HEK293 (cell line): ENCODE data around the gene NCK1.

Experiments
- CTCF ChIA-PET: fragments of 350-600 bp; formaldehyde crosslinking; extraction: SDS; loops from one replicate; lab custom pipeline; 2021; ENCODE audit warnings: antibody characterized with exemption; lab: Yijun Ruan, JAX
- POLR2A ChIA-PET: fragments of 300-600 bp; formaldehyde crosslinking; extraction: SDS; loops from one replicate; lab custom pipeline; 2020; ENCODE audit warnings: antibody characterized with exemption, inconsistent platforms; lab: Yijun Ruan, JAX
- H3K27ac ChIP-seq: fragments of 200-500 bp; sonication (Bioruptor generic); 2 replicates; pipeline ENCODE4 v1.5.1; 2014; ENCODE audit warnings: low read depth, low read length, control low read depth, inconsistent platforms; ENCODE audit errors: extremely low read depth
- H3K36me3 ChIP-seq, 2 experiments: fragments of 200-500 bp in 1 of 2; sonication (Bioruptor generic) in 1 of 2; 1 replicate in 1 of 2; 2 replicates in 1 of 2; pipeline ENCODE4 v1.5.1; 2014 to 2017; ENCODE audit warnings: inconsistent platforms in 2 of 2, low read length in 2 of 2; ENCODE audit not compliant: control insufficient read depth in 2 of 2, insufficient read depth in 1 of 2
- H3K4me1 ChIP-seq: fragments of 200-500 bp; sonication (Bioruptor generic); 2 replicates; pipeline ENCODE4 v1.5.1; 2014; ENCODE audit warnings: mild to moderate bottlenecking, low read length, inconsistent platforms; ENCODE audit not compliant: control insufficient read depth, insufficient read depth
- H3K4me3 ChIP-seq: 2 replicates; pipeline ENCODE4 v1.5.1; 2011; ENCODE audit warnings: low read depth, mild to moderate bottlenecking, control low read depth, low read length, moderate library complexity
- H3K9me3 ChIP-seq: fragments of 200-500 bp; sonication (Bioruptor generic); 2 replicates; pipeline ENCODE4 v1.5.1; 2014; ENCODE audit warnings: low read depth, low read length, inconsistent platforms; ENCODE audit not compliant: control insufficient read depth, insufficient read depth
- BCL11A ChIP-seq: fragments of 450-650 bp; formaldehyde crosslinking; IDR thresholded peaks from 2 replicates; pipeline ENCODE4 v1.5.1; 2016; ENCODE audit warnings: low read depth, missing biosample characterization, missing genetic modification characterization
- EGR2 ChIP-seq: fragments of 450-650 bp; formaldehyde crosslinking; IDR thresholded peaks from 2 replicates; pipeline ENCODE4 v1.5.1; 2016; ENCODE audit warnings: low read depth, missing biosample characterization, missing genetic modification characterization
- HOXC10 ChIP-seq: sonication (generic); formaldehyde crosslinking; IDR thresholded peaks from 2 replicates; pipeline ENCODE4 v1.8.1; 2023; ENCODE audit warnings: mild to moderate bottlenecking, missing genetic modification reagents
- OSR2 ChIP-seq: fragments of 450-650 bp; formaldehyde crosslinking; IDR thresholded peaks from 2 replicates; pipeline ENCODE4 v1.5.1; 2016; ENCODE audit warnings: missing biosample characterization, missing genetic modification characterization
- PRDM10 ChIP-seq: fragments of 450-650 bp; formaldehyde crosslinking; IDR thresholded peaks from 2 replicates; pipeline ENCODE4 v1.5.1; 2016; ENCODE audit warnings: missing biosample characterization, missing genetic modification characterization
- ZBTB6 ChIP-seq: fragments of 450-650 bp; formaldehyde crosslinking; IDR thresholded peaks from 2 replicates; pipeline ENCODE4 v1.5.1; 2017; ENCODE audit warnings: missing biosample characterization, missing genetic modification characterization
- ZEB2 ChIP-seq: fragments of 450-650 bp; formaldehyde crosslinking; IDR thresholded peaks from 2 replicates; pipeline ENCODE4 v1.5.1; 2016; ENCODE audit warnings: missing biosample characterization, missing genetic modification characterization
- ZFHX2 ChIP-seq: fragments of 450-650 bp; formaldehyde crosslinking; conservative IDR thresholded peaks from 2 replicates; pipeline ENCODE4 v1.5.1; 2016; ENCODE audit warnings: missing biosample characterization, missing genetic modification characterization
- ZNF114 ChIP-seq: fragments of 450-650 bp; formaldehyde crosslinking; IDR thresholded peaks from 2 replicates; pipeline ENCODE4 v1.5.0; 2017; ENCODE audit warnings: missing biosample characterization, missing genetic modification characterization
- ZNF239 ChIP-seq: fragments of 450-650 bp; formaldehyde crosslinking; IDR thresholded peaks from 2 replicates; pipeline ENCODE4 v1.5.1; 2016; ENCODE audit warnings: missing biosample characterization, missing genetic modification characterization
- ZNF24 ChIP-seq: fragments of 450-650 bp; formaldehyde crosslinking; IDR thresholded peaks from 2 replicates; pipeline ENCODE4 v1.5.1; 2016; ENCODE audit warnings: missing biosample characterization, missing genetic modification characterization
- ZNF449 ChIP-seq: fragments of 450-650 bp; formaldehyde crosslinking; IDR thresholded peaks from 2 replicates; pipeline ENCODE4 v1.5.1; 2017; ENCODE audit warnings: missing biosample characterization, mild to moderate bottlenecking, missing genetic modification characterization, moderate library complexity
- ZNF501 ChIP-seq: fragments of 450-650 bp; formaldehyde crosslinking; IDR thresholded peaks from 2 replicates; pipeline ENCODE4 v1.5.1; 2016; ENCODE audit warnings: missing biosample characterization, missing genetic modification characterization
- ZNF510 ChIP-seq: fragments of 450-650 bp; formaldehyde crosslinking; IDR thresholded peaks from 2 replicates; pipeline ENCODE4 v1.5.1; 2018; ENCODE audit warnings: mild to moderate bottlenecking, missing genetic modification characterization, missing biosample characterization; ENCODE audit not compliant: insufficient replicate concordance
- ZNF791 ChIP-seq: fragments of 450-650 bp; formaldehyde crosslinking; IDR thresholded peaks from 2 replicates; pipeline ENCODE4 v1.5.1; 2016; ENCODE audit warnings: missing biosample characterization, missing genetic modification characterization
- ZNF837 ChIP-seq: fragments of 450-650 bp; formaldehyde crosslinking; IDR thresholded peaks from 2 replicates; pipeline ENCODE4 v1.5.1; 2016; ENCODE audit warnings: missing biosample characterization, missing genetic modification characterization
- ZSCAN16 ChIP-seq: fragments of 450-650 bp; formaldehyde crosslinking; IDR thresholded peaks from 2 replicates; pipeline ENCODE4 v1.5.1; 2016; ENCODE audit warnings: missing biosample characterization, missing genetic modification characterization
- ZSCAN30 ChIP-seq: fragments of 450-650 bp; IDR thresholded peaks from 2 replicates; pipeline ENCODE4 v1.5.1; 2018; ENCODE audit warnings: missing biosample characterization, mild to moderate bottlenecking, missing genetic modification characterization, moderate library complexity
- ZXDB ChIP-seq: fragments of 450-650 bp; formaldehyde crosslinking; IDR thresholded peaks from 2 replicates; pipeline ENCODE4 v1.5.1; 2016; ENCODE audit warnings: missing biosample characterization, missing genetic modification characterization
- TF ChIP-seq, protein P1 (sequence below): fragments of 450-650 bp; formaldehyde crosslinking; IDR thresholded peaks from 2 replicates; pipeline ENCODE4 v1.5.1; 2017; ENCODE audit warnings: missing biosample characterization, missing genetic modification characterization
- TF ChIP-seq, protein P2 (sequence below): fragments of 450-650 bp; formaldehyde crosslinking; IDR thresholded peaks from 2 replicates; pipeline ENCODE4 v1.5.1; 2016; ENCODE audit warnings: missing biosample characterization, missing genetic modification characterization, borderline replicate concordance

The NCK1 gene

GRCh38 chr3:136982033-136982432 is 120.0 kb downstream of the NCK1 start:
- no peaks in the 10 kb centered on the region for H3K9me3 ChIP-seq
- POLR2A ChIA-PET: no interaction called here
- no peak for TF ChIP-seq ZSCAN30 (tag by site-specific recombination)
- TF ChIP-seq ZBTB6 (tag by site-specific recombination): no peak
- TF ChIP-seq ZNF24 (tag by site-specific recombination): no peak
- no peak for TF ChIP-seq ZNF239 (tag by site-specific recombination)
- TF ChIP-seq ZNF501 (tag by site-specific recombination): no peak
- no peak for TF ChIP-seq ZNF791 (tag by site-specific recombination)
- TF ChIP-seq ZNF114: no peak
- TF ChIP-seq, all 188 proteins: peak for 0
- Histone ChIP-seq H3K36me3 (no peaks in the 10 kb centered on the region), H3K27ac (no peak overlapping the region), H3K4me1 (no peaks in the 10 kb centered on the region), H3K4me3 (no peak overlapping the region)
- CTCF ChIA-PET: interaction anchor here (0.6 kb wide), 1 partner anchor 33 kb away, joined by 3 read pairs; no protein-coding TSS in a partner anchor

- no peaks in the 10 kb centered on the region for H3K9me3 ChIP-seq
- no peak for TF ChIP-seq ZNF510 (tag by site-specific recombination)
- peak; percentile 19; the same call in 1 of the 2 replicates for TF ChIP-seq OSR2
- no peak for TF ChIP-seq ZNF449
- TF ChIP-seq ZSCAN16 (tag by site-specific recombination): no peak
- TF ChIP-seq ZEB2: no peak
- TF ChIP-seq EGR2 (tag by site-specific recombination): peak; percentile 78
- TF ChIP-seq ZFHX2 (tag by site-specific recombination): peak; percentile 89
- no peak overlapping the region for H3K4me3 ChIP-seq
- ChIA-PET CTCF (no interaction called here), POLR2A (no interaction called here)
- no peaks in the 10 kb centered on the region for H3K4me1 ChIP-seq
- no peak overlapping the region for H3K27ac ChIP-seq
- no peaks in the 10 kb centered on the region for H3K36me3 ChIP-seq
Measured at GRCh38 chr3:136982520-136983138, 120.6 kb downstream of the NCK1 start.

DNA sequence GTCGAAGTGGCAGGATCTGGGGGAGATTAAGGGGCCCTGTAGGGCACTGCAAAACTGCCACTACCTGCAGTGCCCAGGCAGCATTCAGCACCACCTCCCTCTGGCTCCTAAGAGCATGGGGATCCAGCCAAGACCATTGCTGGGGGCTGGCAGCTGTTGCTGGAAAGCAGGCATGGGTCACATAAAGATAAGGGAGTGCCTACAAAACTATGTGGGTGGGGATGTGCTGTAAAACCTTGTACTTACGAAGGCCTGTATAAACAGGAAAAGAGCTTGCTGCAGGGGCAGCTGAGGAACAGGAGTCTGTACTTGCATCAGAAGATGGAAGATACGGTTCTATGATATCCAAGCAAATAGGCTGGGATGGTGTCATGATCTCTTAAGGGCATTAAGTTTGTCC is 122.8 kb downstream of the NCK1 start:
- H3K9me3 ChIP-seq: no peaks in the 10 kb centered on the region
- H3K4me1 ChIP-seq: no peaks in the 10 kb centered on the region
- H3K27ac ChIP-seq: no peak overlapping the region
- no peaks in the 10 kb centered on the region for H3K36me3 ChIP-seq
- POLR2A ChIA-PET: no interaction called here
- CTCF ChIA-PET: interaction anchor here (1.0 kb wide), 1 partner anchor 29 kb away, joined by 4 read pairs; no protein-coding TSS in a partner anchor
- no peak overlapping the region for H3K4me3 ChIP-seq
- TF ChIP-seq, protein P1, sequence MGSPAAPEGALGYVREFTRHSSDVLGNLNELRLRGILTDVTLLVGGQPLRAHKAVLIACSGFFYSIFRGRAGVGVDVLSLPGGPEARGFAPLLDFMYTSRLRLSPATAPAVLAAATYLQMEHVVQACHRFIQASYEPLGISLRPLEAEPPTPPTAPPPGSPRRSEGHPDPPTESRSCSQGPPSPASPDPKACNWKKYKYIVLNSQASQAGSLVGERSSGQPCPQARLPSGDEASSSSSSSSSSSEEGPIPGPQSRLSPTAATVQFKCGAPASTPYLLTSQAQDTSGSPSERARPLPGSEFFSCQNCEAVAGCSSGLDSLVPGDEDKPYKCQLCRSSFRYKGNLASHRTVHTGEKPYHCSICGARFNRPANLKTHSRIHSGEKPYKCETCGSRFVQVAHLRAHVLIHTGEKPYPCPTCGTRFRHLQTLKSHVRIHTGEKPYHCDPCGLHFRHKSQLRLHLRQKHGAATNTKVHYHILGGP (tag by site-specific recombination): 0 out of 2 replicates have a peak, but pooled peaks have one; percentile 14
- peak; percentile 45 for TF ChIP-seq PRDM10 (tag by site-specific recombination)
- TF ChIP-seq ZNF837 (tag by site-specific recombination): no peak
- TF ChIP-seq, protein P2, sequence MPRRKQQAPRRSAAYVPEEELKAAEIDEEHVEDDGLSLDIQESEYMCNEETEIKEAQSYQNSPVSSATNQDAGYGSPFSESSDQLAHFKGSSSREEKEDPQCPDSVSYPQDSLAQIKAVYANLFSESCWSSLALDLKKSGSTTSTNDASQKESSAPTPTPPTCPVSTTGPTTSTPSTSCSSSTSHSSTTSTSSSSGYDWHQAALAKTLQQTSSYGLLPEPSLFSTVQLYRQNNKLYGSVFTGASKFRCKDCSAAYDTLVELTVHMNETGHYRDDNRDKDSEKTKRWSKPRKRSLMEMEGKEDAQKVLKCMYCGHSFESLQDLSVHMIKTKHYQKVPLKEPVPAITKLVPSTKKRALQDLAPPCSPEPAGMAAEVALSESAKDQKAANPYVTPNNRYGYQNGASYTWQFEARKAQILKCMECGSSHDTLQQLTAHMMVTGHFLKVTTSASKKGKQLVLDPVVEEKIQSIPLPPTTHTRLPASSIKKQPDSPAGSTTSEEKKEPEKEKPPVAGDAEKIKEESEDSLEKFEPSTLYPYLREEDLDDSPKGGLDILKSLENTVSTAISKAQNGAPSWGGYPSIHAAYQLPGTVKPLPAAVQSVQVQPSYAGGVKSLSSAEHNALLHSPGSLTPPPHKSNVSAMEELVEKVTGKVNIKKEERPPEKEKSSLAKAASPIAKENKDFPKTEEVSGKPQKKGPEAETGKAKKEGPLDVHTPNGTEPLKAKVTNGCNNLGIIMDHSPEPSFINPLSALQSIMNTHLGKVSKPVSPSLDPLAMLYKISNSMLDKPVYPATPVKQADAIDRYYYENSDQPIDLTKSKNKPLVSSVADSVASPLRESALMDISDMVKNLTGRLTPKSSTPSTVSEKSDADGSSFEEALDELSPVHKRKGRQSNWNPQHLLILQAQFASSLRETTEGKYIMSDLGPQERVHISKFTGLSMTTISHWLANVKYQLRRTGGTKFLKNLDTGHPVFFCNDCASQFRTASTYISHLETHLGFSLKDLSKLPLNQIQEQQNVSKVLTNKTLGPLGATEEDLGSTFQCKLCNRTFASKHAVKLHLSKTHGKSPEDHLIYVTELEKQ (tag by site-specific recombination): no peak
- TF ChIP-seq HOXC10 (CRISPR knock-in tag): no peak
- peak; percentile 59 for TF ChIP-seq ZXDB (tag by site-specific recombination)
- 0 out of 2 replicates have a peak, but pooled peaks have one; percentile 38 for TF ChIP-seq ZSCAN30 (tag by site-specific recombination)
- no peak for TF ChIP-seq BCL11A
